H1 (cell line): ENCODE measurements around the gene ADGRL3. TPM values are rescaled to one million over a fixed set of nuclear protein-coding genes. Genes with fewer than 3 reads are reported as not detected.

Experiments used
- ASH2L ChIP-seq: fragments of 200-600, 300-600 bp; sonication (generic); IDR thresholded peaks from one replicate; pipeline ENCODE4 v1.7.1; 2017; ENCODE audit warnings: low read length
- HDAC2 ChIP-seq, 2 experiments: fragments of 300-600 bp in 1 of 2; sonication (generic) in 1 of 2; IDR thresholded peaks; 2 replicates each; pipeline ENCODE4 v1.6.1; 2011 to 2012; ENCODE audit warnings: low read depth in 2 of 2, low read length in 2 of 2, mild to moderate bottlenecking in 2 of 2, moderate library complexity in 2 of 2, borderline replicate concordance in 1 of 2, inconsistent platforms in 1 of 2
- NANOG ChIP-seq: IDR thresholded peaks from 2 replicates; pipeline ENCODE4 v1.6.1; 2011; ENCODE audit warnings: low read length, low read depth, mild to moderate bottlenecking, inconsistent platforms; ENCODE audit not compliant: insufficient read depth, poor library complexity, severe bottlenecking
- NRF1 ChIP-seq: IDR thresholded peaks from 2 replicates; pipeline ENCODE4 v1.6.1; 2011; ENCODE audit warnings: mild to moderate bottlenecking, low read depth, low read length, improper control_type of control experiment
- RFX5 ChIP-seq: IDR thresholded peaks from 2 replicates; pipeline ENCODE4 v1.6.1; 2011; ENCODE audit warnings: low read depth, low read length, improper control_type of control experiment, borderline replicate concordance
- RNF2 ChIP-seq: fragments of 200-900, 300-1000 bp; sonication (generic); IDR thresholded peaks from 2 replicates; pipeline ENCODE4 v1.7.1; 2016; ENCODE audit warnings: borderline replicate concordance, low read depth, mild to moderate bottlenecking, antibody characterized with exemption, low read length; ENCODE audit not compliant: poor library complexity, severe bottlenecking; ENCODE audit errors: missing control alignments
- polyA plus RNA-seq, 7 experiments: library from polyadenylated mRNA; depleted of rRNA in 3 of 7; stranded (reverse) in 5 of 7; unstranded in 2 of 7; fragments of >200 nt in 5 of 7; fragments of 200-250 nt in 2 of 7; gene quantifications; 1 replicate in 5 of 7; 2 replicates in 1 of 7; 4 replicates in 1 of 7; pipeline versions ENCODE4 v1.2.1 to v1.2.3, GENCODE V29; 2011 to 2013; ENCODE audit warnings: missing spikeins in 2 of 7, mixed read lengths in 2 of 7
- total RNA-seq: library from RNA; stranded (reverse); fragmentation: NEBNext Ultra II Directional; extraction: Animal tissue kit (Norgen Biotek cat#: 25700); gene quantifications from 2 replicates; pipeline ENCODE4 v1.2.1, GENCODE V29; 2021

ADGRL3 gene
- total and polyA plus RNA-seq, 2 of the 8 experiments (the other 6 are each of a cell fraction or from before 2014, with no cell fraction given): 6.6 to 13.0 TPM

- TF ChIP-seq NANOG: no peak
- TF ChIP-seq NRF1: no peak
- TF ChIP-seq ASH2L: no peak
- no peak for TF ChIP-seq RFX5
- no peak for TF ChIP-seq RNF2
- TF ChIP-seq HDAC2 (IDR thresholded peaks at IDR 0.05; ENCODE audit: borderline replicate concordance in 1 of 2, low read depth in 2 of 2, low read length in 2 of 2): no peak
Measured at GRCh38 chr4:61605984-61606383, 405.9 kb downstream of the ADGRL3 start (continued).
